AG10803 (cell line): Measurements from ENCODE around the gene KCNG1.

Source experiments
- DNase-seq: peaks from one replicate; pipeline ENCODE4 v3.0.0; 2010; ENCODE audit warnings: low read depth
- H3K4me3 ChIP-seq: 2 replicates; pipeline ENCODE4 v1.5.1; 2011; ENCODE audit warnings: mild to moderate bottlenecking, low read length, control low read depth
- TF ChIP-seq, protein P1 (sequence below): conservative IDR thresholded peaks from 2 replicates; pipeline ENCODE4 v1.5.1; 2011; ENCODE audit warnings: mild to moderate bottlenecking, low read length, control low read depth, inconsistent platforms

The KCNG1 gene

DNA sequence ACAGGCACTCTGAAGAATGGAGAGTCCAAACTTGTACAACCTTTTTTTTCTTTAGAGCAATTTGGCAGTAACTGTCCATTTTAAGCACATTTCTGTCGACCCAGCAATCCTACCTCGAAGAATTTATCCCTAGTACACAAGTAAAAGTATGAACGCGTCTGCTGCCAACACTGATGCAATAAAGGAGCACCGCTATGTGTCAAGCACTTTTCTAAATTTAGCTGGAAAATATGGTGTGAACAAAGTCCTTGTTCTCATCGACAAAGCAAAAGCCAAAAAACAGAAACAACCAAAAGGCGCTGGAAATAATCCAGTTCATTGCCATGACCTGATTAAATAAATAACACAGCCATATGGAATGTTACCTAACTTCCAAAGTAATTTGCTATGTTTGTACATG lies 65.6 kb downstream of the KCNG1 start:
- TF ChIP-seq, protein P1, sequence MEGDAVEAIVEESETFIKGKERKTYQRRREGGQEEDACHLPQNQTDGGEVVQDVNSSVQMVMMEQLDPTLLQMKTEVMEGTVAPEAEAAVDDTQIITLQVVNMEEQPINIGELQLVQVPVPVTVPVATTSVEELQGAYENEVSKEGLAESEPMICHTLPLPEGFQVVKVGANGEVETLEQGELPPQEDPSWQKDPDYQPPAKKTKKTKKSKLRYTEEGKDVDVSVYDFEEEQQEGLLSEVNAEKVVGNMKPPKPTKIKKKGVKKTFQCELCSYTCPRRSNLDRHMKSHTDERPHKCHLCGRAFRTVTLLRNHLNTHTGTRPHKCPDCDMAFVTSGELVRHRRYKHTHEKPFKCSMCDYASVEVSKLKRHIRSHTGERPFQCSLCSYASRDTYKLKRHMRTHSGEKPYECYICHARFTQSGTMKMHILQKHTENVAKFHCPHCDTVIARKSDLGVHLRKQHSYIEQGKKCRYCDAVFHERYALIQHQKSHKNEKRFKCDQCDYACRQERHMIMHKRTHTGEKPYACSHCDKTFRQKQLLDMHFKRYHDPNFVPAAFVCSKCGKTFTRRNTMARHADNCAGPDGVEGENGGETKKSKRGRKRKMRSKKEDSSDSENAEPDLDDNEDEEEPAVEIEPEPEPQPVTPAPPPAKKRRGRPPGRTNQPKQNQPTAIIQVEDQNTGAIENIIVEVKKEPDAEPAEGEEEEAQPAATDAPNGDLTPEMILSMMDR: no peak
- DNase-seq: peak; percentile 66
- H3K4me3 ChIP-seq: peak overlapping the region; percentile 93

DNA sequence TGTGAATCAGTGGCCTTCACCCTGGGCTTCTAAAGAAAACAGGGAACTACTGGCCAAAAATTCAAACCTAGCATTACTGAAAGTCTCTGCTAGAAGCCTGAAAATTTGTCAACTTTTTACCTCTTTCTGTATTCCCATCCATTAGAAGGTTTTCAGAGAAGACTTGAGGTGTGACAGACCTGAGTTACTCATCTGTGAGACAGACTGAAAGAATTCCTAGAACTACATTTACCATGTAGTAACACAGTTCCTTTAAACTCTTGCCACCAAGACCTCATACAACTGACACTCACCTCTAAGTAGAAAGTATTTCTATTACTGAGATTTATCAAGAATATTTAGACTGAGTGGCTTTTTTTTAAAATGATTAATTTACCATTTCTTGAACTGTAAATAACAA lies 69.1 kb downstream of the KCNG1 start:
- TF ChIP-seq, protein P1: no peak
- DNase-seq: no peak
- H3K4me3 ChIP-seq: no peak overlapping the region
